Activated naive CD4-positive, alpha-beta T cell (primary cell): Measurements from ENCODE around the gene NLRP7.
"Not testable (repeated sequence)": the region's sequence is repeated elsewhere in the genome, so short reads cannot be mapped to it uniquely, and the experiment has no call there.

Source experiments
- DNase-seq, 4 experiments: peaks; one replicate each; lab custom pipeline; 2025; lab: John Stamatoyannopoulos, UW

The NLRP7 gene

GRCh38 chr19:54919646-54920563, 27.4 kb downstream of the NLRP7 start:
- DNase-seq: not testable (repeated sequence)

- no peak for DNase-seq
Measured at GRCh38 chr19:54918499-54918898, 28.8 kb downstream of the NLRP7 start.

GRCh38 chr19:54916822-54917221, 30.5 kb downstream of the NLRP7 start:
- DNase-seq: no peak

GRCh38 chr19:54907899-54908298, 39.4 kb downstream of the NLRP7 start:
- not testable (repeated sequence) for DNase-seq

DNA sequence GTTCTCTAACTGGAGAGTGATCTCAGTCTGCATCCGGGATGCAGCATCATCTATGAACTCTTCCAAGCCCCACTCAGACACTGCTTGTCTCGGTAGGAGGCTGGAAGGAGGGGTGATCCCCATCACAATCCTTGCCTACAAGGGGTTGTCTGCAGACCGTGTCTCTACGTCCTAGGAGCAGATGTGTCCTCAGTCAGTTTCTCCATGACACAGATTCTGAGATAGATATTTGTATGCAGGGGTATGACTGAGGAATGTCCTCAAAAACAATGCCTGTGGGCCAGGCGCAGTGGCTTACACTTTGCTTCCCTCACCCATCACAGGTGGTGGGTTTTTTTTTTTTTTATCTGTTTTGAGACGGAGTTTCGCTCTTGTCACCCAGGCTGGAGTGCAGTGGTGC, 40.5 kb downstream of the NLRP7 start:
- DNase-seq: no peak

- DNase-seq: no peak
Measured at GRCh38 chr19:54905803-54906511, 41.4 kb downstream of the NLRP7 start, which contains the start of gene NCR1. TSS of gene NCR1 (plus strand) at chr19:54906148. CDS start at chr19:54906188, 40 bp downstream.

- DNase-seq: no peak
Measured at GRCh38 chr19:54905421-54905802, 41.9 kb downstream of the NLRP7 start.

- DNase-seq: not testable (repeated sequence)
Measured at GRCh38 chr19:54904261-54904660, 43.1 kb downstream of the NLRP7 start.

DNA sequence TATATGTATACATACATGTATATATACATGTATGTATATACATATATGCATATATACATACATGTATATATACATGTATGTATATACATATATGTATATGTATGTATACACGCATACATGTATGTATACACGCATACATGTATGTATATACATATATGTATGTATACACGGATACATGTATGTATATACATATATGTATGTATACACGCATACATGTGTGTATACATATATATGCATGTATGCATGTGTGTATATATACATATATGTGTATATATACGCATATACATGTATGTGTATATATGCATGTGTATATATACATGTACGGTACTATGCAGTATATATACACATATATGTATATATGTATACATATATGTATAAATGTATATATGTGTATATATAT, 44.0 kb downstream of the NLRP7 start:
- no peak for DNase-seq

DNA sequence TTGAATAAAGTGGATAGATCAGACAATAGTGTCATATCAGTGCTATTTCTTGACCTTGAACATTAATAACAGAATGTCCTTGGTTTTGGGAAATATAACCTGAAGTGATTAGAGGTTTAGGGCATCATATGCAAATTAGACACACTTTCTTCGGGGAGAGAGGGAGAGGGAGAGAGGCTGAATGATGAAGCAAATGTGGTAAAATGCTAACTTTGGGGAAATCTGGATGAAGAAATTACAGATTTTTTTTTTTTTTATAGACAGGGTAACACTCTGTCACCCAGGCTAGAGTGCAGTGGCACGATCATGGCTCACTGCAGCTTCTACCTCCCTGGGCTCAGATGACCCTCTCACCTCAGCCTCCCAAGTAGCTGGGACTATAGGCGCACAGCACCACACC, 45.3 kb downstream of the NLRP7 start:
- DNase-seq: no peak

GRCh38 chr19:54901153-54901552, 46.2 kb downstream of the NLRP7 start:
- not testable (repeated sequence) for DNase-seq

DNA sequence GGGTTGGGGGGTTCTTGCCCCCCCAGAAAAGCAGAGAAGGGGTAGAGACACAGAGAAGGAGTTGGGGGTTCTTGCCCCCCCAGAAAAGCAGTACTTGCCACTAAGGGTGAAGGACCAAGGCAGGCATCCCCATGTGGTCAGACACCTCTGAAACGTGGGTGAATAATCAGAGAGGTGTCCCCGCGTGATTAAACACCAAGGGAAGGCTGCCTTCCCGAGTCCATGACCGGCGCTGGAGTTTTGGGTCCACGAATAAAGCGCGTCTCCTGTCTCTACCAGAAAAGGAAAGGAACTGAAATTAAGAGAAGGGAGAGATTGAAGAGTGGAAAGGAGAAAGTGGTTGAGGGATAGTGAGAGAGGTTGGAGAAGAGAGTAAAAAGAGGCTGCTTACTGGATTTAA, 47.7 kb downstream of the NLRP7 start:
- DNase-seq: not testable (repeated sequence)

- DNase-seq: not testable (repeated sequence)
Measured at GRCh38 chr19:54898685-54899084, 48.6 kb downstream of the NLRP7 start.

DNA sequence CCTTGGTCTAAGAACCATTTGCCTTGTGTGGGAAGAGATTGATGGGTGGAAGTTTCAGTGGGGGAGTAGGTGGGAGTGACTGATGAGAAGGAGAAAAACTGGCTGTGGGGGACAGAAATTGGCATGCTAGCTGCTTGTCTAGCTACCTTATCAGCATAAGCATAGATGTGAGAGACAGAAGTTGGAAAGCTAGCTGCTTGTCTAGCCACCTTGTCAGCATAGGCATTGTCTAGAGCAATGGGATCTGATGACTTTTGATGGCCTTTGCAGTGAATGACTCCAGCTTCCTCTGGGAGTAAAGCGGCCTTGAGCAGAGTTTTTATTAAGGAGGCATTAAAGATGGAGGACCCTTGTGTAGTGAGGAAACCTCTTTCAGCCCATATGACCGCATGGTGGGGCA, 51.3 kb downstream of the NLRP7 start:
- DNase-seq: no peak

GRCh38 chr19:54894106-54894505, 53.2 kb downstream of the NLRP7 start:
- not testable (repeated sequence) for DNase-seq

DNA sequence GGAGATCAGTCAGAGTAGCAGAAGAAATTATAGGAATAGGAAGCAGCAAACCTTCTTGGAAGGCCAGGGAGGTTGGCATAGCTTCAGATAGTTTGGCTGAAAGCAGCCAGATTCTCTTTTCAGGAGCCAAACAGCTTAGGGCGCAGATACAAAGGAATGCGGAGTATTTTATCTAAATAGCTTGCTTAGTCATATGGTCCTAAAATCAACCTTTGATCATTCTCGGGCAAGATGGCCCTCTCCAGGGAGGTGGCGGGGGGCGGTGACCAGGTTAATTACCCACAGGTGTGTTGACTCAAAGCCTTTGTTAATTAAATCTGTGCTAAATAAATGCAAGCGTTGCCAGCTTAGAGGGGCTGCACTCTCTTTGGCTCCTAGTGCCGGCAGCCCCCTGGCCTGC, 53.9 kb downstream of the NLRP7 start:
- DNase-seq: no peak

- DNase-seq: no peak
Measured at GRCh38 chr19:54889566-54889965, 57.8 kb downstream of the NLRP7 start.

DNA sequence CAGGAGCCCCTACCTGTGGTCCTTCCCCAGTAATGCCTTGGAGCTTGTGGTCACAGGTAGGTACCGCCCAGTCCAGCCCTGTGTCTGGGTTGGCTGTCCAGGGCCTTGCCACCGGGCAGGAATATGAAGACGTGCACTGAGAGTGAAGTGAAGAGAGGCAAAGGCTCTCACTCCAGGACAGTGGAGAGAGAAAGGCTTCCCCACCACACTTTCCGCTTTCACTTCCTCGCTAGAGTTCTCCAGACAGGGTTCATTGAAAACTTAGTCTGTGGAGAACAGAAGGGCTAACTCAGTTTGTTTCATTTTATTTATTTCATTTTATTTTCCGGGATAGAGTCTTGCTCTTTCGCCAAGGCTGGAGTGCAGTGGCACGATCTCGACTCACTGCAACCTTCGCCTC, 59.1 kb downstream of the NLRP7 start:
- DNase-seq: no peak

DNA sequence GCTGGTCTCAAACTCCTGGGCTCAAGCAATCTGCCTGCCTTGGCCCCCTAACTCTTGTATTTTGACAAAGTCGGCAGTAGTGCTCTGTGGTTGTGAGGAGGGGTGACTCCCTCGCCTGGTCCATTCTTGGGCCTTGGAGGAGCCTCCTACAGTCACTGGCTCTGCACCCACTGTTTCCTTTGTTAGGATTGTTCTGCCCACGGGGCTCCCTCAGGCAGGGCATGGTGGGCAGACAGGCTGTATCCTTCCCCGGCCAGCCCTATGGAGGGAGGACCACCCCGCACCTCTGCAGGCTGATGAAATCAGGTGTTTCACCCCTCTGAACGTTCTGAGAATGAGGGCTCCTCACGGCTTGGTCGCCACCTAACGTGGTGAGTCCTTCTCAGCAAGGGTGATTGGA, 64.1 kb downstream of the NLRP7 start:
- no peak for DNase-seq

DNA sequence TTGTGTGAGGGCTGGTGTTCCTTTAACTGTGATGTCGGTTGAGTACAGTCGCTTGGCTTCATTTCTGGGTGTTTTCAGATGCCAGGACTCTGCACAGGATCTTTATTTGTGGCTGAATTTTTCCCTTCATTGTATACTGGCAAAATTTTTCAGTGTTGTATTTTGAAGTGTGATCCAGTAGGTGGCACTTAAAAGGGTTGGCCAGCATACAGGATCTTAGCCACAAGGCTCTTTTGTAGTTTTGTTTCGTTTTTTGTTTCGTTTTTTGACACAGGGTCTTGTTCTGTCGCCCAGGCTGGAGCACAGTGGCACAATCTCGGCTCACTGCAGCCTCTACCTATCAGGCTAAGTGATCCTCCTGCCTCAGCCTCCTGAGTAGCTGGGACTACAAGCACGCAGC, 64.6 kb downstream of the NLRP7 start:
- no peak for DNase-seq

DNA sequence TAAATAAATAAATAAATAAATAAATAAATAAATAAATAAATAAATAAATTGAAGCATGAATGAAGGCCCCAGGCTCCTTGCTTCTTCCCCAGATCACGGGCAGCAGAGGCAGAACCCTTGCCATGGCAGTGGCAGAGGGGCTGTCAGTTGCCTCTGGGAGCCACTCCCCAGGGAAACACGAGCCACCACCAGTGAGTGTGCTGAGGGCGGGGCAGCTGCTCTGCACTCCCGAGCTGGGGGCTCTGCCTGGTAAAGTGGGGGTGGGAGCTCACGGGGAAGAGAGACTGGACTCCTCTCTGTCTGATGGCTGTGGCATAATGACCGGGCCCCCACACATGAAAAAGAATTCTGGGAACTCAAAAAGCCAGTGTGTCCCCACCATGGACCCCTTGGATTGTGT, 65.4 kb downstream of the NLRP7 start:
- no peak for DNase-seq

DNA sequence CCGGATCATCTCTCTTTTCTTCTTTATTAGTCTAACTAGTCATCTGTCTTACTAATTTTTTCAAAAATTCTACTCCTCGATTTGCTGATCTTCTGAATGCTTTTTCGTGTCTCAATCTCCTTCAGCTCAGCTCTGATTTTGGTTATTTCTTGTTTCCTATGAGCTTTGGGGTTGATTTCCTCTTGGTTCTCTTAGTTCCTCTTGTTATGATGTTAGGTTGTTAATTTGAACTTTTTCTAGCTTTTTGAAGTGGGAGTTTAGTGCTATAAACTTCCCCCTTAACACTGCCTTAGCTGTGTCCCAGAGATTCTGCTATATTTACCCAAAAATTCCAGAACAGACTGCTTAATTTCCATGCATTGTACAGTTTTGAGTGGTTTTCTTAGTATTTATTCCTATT, 69.9 kb downstream of the NLRP7 start:
- no peak for DNase-seq

GRCh38 chr19:54875506-54875905, 71.8 kb downstream of the NLRP7 start:
- no peak for DNase-seq
